ENCODE data around the gene CMIP.

CMIP gene

DNA sequence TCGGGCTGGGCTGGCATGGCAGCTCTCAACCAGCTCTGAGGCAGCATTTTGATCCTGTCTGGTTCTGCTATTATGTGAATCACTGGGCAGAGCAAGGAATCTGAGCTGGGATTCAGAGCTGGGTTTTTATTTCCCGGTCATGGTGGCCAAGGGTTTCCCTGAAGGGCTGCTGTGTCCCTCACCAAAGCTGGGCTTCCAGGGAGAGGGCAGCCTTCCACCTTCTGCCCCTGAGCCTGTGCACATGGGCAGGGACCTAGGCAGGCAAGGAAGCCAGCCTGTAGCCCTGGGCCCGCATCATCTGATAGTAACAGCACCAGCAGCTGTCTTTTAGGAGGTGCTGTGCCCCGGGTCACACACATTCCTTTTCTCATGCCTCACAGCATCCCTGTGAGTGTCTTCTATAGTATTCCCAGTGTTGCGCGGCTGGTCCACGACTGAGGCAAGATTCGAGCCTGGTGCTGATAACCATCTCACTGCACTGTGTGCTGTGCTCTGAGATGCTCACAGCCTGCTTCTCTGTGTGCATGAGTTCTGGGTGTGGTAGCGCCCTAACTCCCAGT lies 249.2 kb downstream of the CMIP start:
- in situ Hi-C loops (cut with HindIII; ENCODE audit: low sequenced_read_pairs), result no loop called here
- H3K4me3 ChIP-seq (ENCODE audit: low read depth, low read length), result no peak overlapping the region
- no peak for DNase-seq (ENCODE audit: low read depth, low spot score)
- TF ChIP-seq, protein P1, sequence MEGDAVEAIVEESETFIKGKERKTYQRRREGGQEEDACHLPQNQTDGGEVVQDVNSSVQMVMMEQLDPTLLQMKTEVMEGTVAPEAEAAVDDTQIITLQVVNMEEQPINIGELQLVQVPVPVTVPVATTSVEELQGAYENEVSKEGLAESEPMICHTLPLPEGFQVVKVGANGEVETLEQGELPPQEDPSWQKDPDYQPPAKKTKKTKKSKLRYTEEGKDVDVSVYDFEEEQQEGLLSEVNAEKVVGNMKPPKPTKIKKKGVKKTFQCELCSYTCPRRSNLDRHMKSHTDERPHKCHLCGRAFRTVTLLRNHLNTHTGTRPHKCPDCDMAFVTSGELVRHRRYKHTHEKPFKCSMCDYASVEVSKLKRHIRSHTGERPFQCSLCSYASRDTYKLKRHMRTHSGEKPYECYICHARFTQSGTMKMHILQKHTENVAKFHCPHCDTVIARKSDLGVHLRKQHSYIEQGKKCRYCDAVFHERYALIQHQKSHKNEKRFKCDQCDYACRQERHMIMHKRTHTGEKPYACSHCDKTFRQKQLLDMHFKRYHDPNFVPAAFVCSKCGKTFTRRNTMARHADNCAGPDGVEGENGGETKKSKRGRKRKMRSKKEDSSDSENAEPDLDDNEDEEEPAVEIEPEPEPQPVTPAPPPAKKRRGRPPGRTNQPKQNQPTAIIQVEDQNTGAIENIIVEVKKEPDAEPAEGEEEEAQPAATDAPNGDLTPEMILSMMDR (IDR thresholded peaks at IDR 0.05; ENCODE audit: low read depth, low read length), result no peak

DNA sequence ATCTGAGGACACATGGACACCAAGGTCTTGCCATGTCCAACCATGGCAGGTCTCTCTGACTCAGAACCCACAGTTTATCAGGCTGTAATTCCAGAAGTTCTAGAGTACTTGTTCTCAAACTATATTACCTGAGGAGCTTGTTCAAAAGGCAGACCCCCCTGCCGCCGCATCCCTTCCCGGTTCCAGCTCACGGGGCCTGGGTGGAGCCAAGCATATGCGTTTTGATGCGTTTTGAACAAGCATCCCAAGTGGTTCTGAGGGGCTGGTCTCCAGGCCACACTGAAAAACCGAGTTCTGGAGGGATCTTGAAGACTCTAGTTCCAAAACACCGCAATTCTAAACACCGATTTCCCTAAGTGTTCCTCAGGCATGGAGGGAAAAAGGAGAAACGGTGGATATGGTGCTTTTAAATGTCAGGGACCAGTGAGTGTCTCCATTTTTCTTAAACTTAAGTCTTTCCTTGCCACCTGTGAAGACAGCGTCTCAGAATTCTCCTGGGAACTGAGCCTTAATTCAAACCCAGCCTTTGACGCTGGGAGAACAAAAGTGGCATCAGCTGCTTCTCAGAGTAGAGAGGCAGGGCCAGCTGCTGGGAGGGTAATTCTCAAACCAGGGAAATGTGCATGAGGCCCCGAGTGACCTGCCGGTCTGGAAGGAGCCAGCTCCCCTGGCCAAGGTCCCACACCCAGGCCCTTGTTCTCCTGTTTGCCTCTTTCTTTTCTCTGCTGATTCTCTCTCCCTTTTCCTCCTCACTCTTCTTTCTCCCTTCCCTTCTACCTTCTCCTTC lies 250.1 kb downstream of the CMIP start:
- in situ Hi-C loops (cut with HindIII; ENCODE audit: low sequenced_read_pairs), result no loop called here
- no peak for DNase-seq (ENCODE audit: low read depth, low spot score)
- no peak overlapping the region for H3K4me3 ChIP-seq (ENCODE audit: low read depth, low read length)
- TF ChIP-seq, protein P1 (IDR thresholded peaks at IDR 0.05; ENCODE audit: low read depth, low read length), result no peak

DNA sequence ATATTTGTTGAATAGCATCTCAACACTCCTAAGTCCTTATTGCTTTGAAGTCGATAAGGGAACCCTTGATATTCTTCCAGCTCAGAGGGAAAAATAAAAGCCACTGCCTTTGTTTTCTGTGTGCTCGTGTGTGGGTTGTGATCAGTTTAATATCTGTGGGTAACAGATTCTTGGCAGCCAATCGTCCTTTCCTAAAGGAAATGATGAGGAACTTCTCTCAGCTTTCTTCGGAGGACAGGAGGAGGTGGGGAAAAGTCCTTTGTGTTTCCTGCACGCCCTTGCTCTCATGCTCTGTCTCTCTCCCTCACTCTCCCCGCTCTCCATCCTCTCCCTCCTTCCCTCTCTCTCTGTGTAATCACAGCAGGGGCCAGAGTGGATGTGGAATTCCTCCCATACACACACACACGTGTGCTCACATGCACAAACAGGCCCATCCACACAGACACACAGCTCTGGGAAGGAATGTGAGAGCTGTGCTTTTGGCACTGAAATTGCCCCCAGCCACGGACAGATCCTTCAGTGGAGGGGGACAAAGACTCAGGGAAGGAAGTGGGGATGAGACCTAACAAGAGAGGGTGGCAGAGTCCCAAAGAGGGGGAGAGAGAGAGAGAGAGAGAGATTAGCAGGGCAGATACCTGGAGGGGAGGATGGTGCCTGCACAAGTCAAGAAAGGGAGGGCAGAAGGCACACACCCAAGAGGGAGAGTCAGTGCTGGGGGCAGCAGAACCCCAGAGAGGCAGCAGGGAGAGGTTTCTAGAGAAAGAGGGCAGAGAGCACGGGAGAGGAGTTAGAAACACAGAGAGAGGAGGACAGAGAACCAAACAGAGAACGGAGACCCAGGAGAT lies 250.9 kb downstream of the CMIP start:
- in situ Hi-C loops (cut with HindIII; ENCODE audit: low sequenced_read_pairs), result no loop called here
- TF ChIP-seq, protein P1 (IDR thresholded peaks at IDR 0.05; ENCODE audit: low read depth, low read length), result no peak
- H3K4me3 ChIP-seq (ENCODE audit: low read depth, low read length), result no peak overlapping the region
- DNase-seq (ENCODE audit: low read depth, low spot score), result peak; percentile 35

- DNase-seq (ENCODE audit: low read depth, low spot score), result no peak
- H3K4me3 ChIP-seq (ENCODE audit: low read depth, low read length), result no peak overlapping the region
- TF ChIP-seq, protein P1 (IDR thresholded peaks at IDR 0.05; ENCODE audit: low read depth, low read length), result no peak
- in situ Hi-C loops (cut with HindIII; ENCODE audit: low sequenced_read_pairs), result no loop called here
Observed at GRCh38 chr16:81696166-81696960, 251.8 kb downstream of the CMIP start.

- H3K4me3 ChIP-seq (ENCODE audit: low read depth, low read length), result no peak overlapping the region
- DNase-seq (ENCODE audit: low read depth, low spot score), result peak; percentile 67
- in situ Hi-C loops (cut with HindIII; ENCODE audit: low sequenced_read_pairs), result no loop called here
- TF ChIP-seq, protein P1 (IDR thresholded peaks at IDR 0.05; ENCODE audit: low read depth, low read length), result peak; percentile 82
Observed at GRCh38 chr16:81696961-81697615, 252.5 kb downstream of the CMIP start.
